GM19193 (cell line): ENCODE measurements around the gene PARD3.

Experiments used
- POLR2A ChIP-seq: IDR thresholded peaks from 4 replicates; pipeline ENCODE4 v1.6.1; 2011; ENCODE audit not compliant: insufficient read depth, insufficient read length; ENCODE audit errors: extremely low read depth

Gene PARD3

GRCh38 chr10:34549001-34549400 lies 266.1 kb downstream of the PARD3 start:
- TF ChIP-seq POLR2A: no peak

GRCh38 chr10:34548466-34548865 lies 266.6 kb downstream of the PARD3 start:
- no peak for TF ChIP-seq POLR2A

- no peak for TF ChIP-seq POLR2A
Observed at GRCh38 chr10:34547695-34548094, 267.4 kb downstream of the PARD3 start.

- TF ChIP-seq POLR2A: no peak
Observed at GRCh38 chr10:34547291-34547690, 267.8 kb downstream of the PARD3 start.

- TF ChIP-seq POLR2A: no peak
Observed at GRCh38 chr10:34544400-34544799, 270.7 kb downstream of the PARD3 start.

- TF ChIP-seq POLR2A: no peak
Observed at GRCh38 chr10:34543716-34544115, 271.4 kb downstream of the PARD3 start.

GRCh38 chr10:34540492-34540891 lies 274.6 kb downstream of the PARD3 start:
- no peak for TF ChIP-seq POLR2A

- no peak for TF ChIP-seq POLR2A
Observed at GRCh38 chr10:34539533-34540315, 275.4 kb downstream of the PARD3 start.

- TF ChIP-seq POLR2A: no peak
Observed at GRCh38 chr10:34538281-34538829, 276.7 kb downstream of the PARD3 start.

- TF ChIP-seq POLR2A: no peak
Observed at GRCh38 chr10:34537629-34538231, 277.4 kb downstream of the PARD3 start.

- TF ChIP-seq POLR2A: no peak
Observed at GRCh38 chr10:34535872-34536271, 279.2 kb downstream of the PARD3 start.

- TF ChIP-seq POLR2A: no peak
Observed at GRCh38 chr10:34530778-34531177, 284.3 kb downstream of the PARD3 start.

- no peak for TF ChIP-seq POLR2A
Observed at GRCh38 chr10:34528320-34528719, 286.8 kb downstream of the PARD3 start.

GRCh38 chr10:34526758-34527730 lies 288.1 kb downstream of the PARD3 start:
- no peak for TF ChIP-seq POLR2A

GRCh38 chr10:34526186-34526585 lies 288.9 kb downstream of the PARD3 start:
- no peak for TF ChIP-seq POLR2A

- TF ChIP-seq POLR2A: no peak
Observed at GRCh38 chr10:34524369-34525091, 290.6 kb downstream of the PARD3 start.
